B cell (primary cell): ENCODE measurements around the gene MRPL36. TPM values are rescaled to one million over a fixed set of nuclear protein-coding genes. Genes with fewer than 3 reads are reported as not detected.

ENCODE experiments used
- ATAC-seq: fragments of 200-7000 bp; cut with Tn5 transposase; one replicate; pipeline ENCODE4 v1.10.0; 2021; ENCODE audit warnings: low read depth, mild to moderate bottlenecking, moderate number of reproducible peaks, moderate library complexity
- CTCF ChIA-PET: fragments of 350-600 bp; sonication (Branson Sonifier 250); formaldehyde crosslinking; loops from one replicate; lab custom pipeline; 2021; ENCODE audit warnings: antibody characterized with exemption, inconsistent platforms; lab: Charles Lee
- POLR2A ChIA-PET: fragments of 350-600 bp; sonication (Branson Sonifier 250); formaldehyde crosslinking; loops from one replicate; lab custom pipeline; 2021; ENCODE audit warnings: antibody characterized with exemption; lab: Charles Lee
- DNase-seq: peaks from one replicate; pipeline ENCODE4 v3.0.0; 2013
- H2AFZ ChIP-seq: 2 replicates; pipeline ENCODE4 v1.6.1; 2012; ENCODE audit warnings: mild to moderate bottlenecking, low read depth, low read length; ENCODE audit not compliant: insufficient read depth, poor library complexity, severe bottlenecking
- H3K27ac ChIP-seq, 2 donors: 1 replicate in 1 of 2; 2 replicates in 1 of 2; pipeline ENCODE4 v1.5.1; 2012 to 2013; ENCODE audit warnings: low read length in 2 of 2, mild to moderate bottlenecking in 2 of 2, moderate library complexity in 1 of 2
- H3K27me3 ChIP-seq, 4 experiments: fragments of 200-600 bp in 1 of 4; sonication (generic) in 1 of 4; replicated peaks in 1 of 4; 1 replicate in 2 of 4; 2 replicates in 2 of 4; pipeline versions ENCODE4 v1.6.1 to v1.7.0; 2013 to 2016; ENCODE audit warnings: low read length in 3 of 4, mild to moderate bottlenecking in 2 of 4, mixed read lengths in 1 of 4, moderate library complexity in 1 of 4; ENCODE audit not compliant: insufficient read depth in 4 of 4, control insufficient read depth in 3 of 4; ENCODE audit errors: control extremely low read depth in 1 of 4
- H3K36me3 ChIP-seq, 2 experiments: replicated peaks in 1 of 2; 1 replicate in 1 of 2; 2 replicates in 1 of 2; pipeline versions ENCODE4 v1.6.1 to v1.7.1; 2013; ENCODE audit warnings: low read length in 1 of 2; ENCODE audit not compliant: insufficient read depth in 2 of 2, control insufficient read depth in 1 of 2; ENCODE audit errors: control extremely low read depth in 1 of 2, extremely low read depth in 1 of 2
- H3K4me1 ChIP-seq, 2 donors: fragments of 200-600 bp in 1 of 2; sonication (generic) in 1 of 2; 1 replicate in 1 of 2; 2 replicates in 1 of 2; pipeline versions ENCODE4 v1.5.1 to v1.6.1; 2013 to 2017; ENCODE audit warnings: low read length in 2 of 2; ENCODE audit not compliant: control insufficient read depth in 2 of 2, insufficient read depth in 2 of 2
- H3K4me2 ChIP-seq: replicated peaks from 2 replicates; pipeline ENCODE3; 2012; ENCODE audit warnings: mild to moderate bottlenecking, low read depth, low read length; ENCODE audit not compliant: poor library complexity, severe bottlenecking
- H3K4me3 ChIP-seq, 5 experiments: fragments of 200-600 bp in 1 of 5; sonication (generic) in 1 of 5; 1 replicate in 3 of 5; 2 replicates in 2 of 5; pipeline versions ENCODE4 v1.5.1 to v1.7.0; 2011 to 2016; ENCODE audit warnings: low read length in 4 of 5, mild to moderate bottlenecking in 4 of 5, low read depth in 2 of 5, control low read depth in 1 of 5, moderate library complexity in 1 of 5; ENCODE audit not compliant: insufficient read depth in 1 of 5; ENCODE audit errors: control extremely low read depth in 1 of 5, extremely low read depth in 1 of 5
- H3K79me2 ChIP-seq: fragments of 200-600 bp; sonication (generic); one replicate; pipeline ENCODE4 v1.6.0; 2016; ENCODE audit warnings: low read length; ENCODE audit not compliant: control insufficient read depth, insufficient read depth
- H3K9ac ChIP-seq: fragments of 200-600 bp; sonication (generic); 2 replicates; pipeline ENCODE4 v1.6.1; 2017; ENCODE audit warnings: mild to moderate bottlenecking, low read length, moderate library complexity
- H3K9me3 ChIP-seq, 3 donors: one replicate each; pipeline versions ENCODE4 v1.6.1 to v1.7.1; 2013; ENCODE audit warnings: low read length in 2 of 3; ENCODE audit not compliant: control insufficient read depth in 2 of 3, insufficient read depth in 1 of 3; ENCODE audit errors: control extremely low read depth in 1 of 3
- H4K20me1 ChIP-seq: 2 replicates; pipeline ENCODE4 v1.6.0; 2012; ENCODE audit warnings: mild to moderate bottlenecking, low read length; ENCODE audit not compliant: insufficient read depth, control insufficient read depth, poor library complexity, severe bottlenecking
- H3K27ac Mint-ChIP-seq: one replicate; pipeline ENCODE4 v1.8.0; 2021; ENCODE audit warnings: mixed read lengths
- H3K27me3 Mint-ChIP-seq: one replicate; pipeline ENCODE4 v1.8.0; 2021; ENCODE audit warnings: mixed read lengths
- H3K4me1 Mint-ChIP-seq: one replicate; pipeline ENCODE4 v1.8.0; 2021; ENCODE audit warnings: mixed read lengths
- H3K4me3 Mint-ChIP-seq: one replicate; pipeline ENCODE4 v1.8.0; 2021; ENCODE audit warnings: mixed read lengths
- H3K9me3 Mint-ChIP-seq: one replicate; pipeline ENCODE4 v1.8.0; 2022; ENCODE audit warnings: mixed read lengths; ENCODE audit not compliant: insufficient read depth
- EZH2 ChIP-seq: IDR thresholded peaks from 2 replicates; pipeline ENCODE4 v1.6.1; 2012; ENCODE audit warnings: borderline replicate concordance, low read depth, mild to moderate bottlenecking, moderate library complexity, low read length; ENCODE audit not compliant: insufficient read depth, poor library complexity, severe bottlenecking
- WGBS: methylation state at CpG from one replicate; pipeline ENCODE4 v1.1.5; 2013; ENCODE audit warnings: missing lambda C conversion rate; ENCODE audit not compliant: insufficient coverage; 5-methylcytosine and 5-hydroxymethylcytosine counted together
- intact Hi-C: fragments of 100-400 bp; cut with micrococcal nuclease; formaldehyde crosslinking; loops from one replicate; pipeline ENCODE4 v1.10.0; 2022
- polyA plus RNA-seq: library from polyadenylated mRNA; depleted of rRNA; stranded (reverse); fragments of >200 nt; gene quantifications from 2 replicates; pipeline ENCODE4 v1.2.3, GENCODE V29; 2012
- total RNA-seq, 2 donors: library from RNA; stranded (reverse); fragments of 120-200 nt in 1 of 2; gene quantifications; 1 replicate in 1 of 2; 2 replicates in 1 of 2; pipeline versions ENCODE4 v1.2.3 to v1.2.4, GENCODE V29; 2013 to 2022
- TF ChIP-seq, protein P1 (sequence below): fragments of 200-600 bp; IDR thresholded peaks from one replicate; pipeline ENCODE4 v1.8.0; 2022; ENCODE audit warnings: antibody characterized with exemption, mild to moderate bottlenecking

Gene MRPL36
- total and polyA plus RNA-seq, 2 donors (not counting 1 experiment from before 2014, with no cell fraction given): 12.5 to 25.0 TPM

DNA sequence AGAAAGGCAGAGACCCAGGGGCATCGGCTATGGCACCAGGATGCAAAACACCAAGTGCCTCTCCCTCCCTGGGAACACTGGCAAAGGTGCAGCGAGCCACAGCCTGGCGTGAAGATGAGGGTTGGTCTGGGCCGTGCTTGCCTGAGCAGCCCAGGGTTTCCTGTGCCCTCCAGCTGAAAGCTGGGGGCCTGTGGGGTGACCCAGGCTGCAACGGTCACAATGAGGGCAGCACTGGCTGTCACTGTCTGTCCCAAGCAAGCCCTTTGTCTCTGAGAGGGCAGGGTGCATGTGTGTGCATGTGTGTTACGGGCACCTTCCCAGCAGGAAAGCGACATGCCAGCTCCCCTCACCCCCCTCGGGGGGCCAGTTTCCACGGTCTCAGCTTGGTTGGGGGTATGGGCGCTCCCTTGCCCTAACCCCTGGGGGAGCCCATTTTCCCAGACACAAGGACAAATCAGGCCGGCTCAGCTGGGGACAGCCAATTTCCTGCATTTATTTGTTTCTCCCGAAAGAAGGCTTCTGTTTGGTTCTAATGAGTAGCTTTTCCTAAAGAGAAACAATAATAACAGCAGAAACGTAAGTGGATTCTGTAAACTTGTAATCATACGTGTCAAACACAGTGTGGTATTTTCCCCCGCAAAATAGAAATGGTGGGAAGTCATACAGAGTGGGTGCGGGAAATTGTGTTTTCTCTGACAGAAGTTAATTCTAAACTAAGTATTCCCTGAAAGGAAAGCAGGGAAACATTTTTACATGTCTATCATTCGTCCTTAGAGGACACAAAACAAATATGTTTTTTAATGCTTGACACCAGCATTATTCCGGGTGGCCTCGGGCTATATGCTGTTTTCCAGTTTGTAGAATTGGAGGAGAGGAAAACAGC lies 21.3 kb downstream of the MRPL36 start:
- no peak overlapping the region for H3K4me3 ChIP-seq
- H4K20me1 ChIP-seq: no peaks in the 10 kb centered on the region
- H3K9me3 Mint-ChIP-seq: no peaks in the 10 kb centered on the region
- peaks cover 0 to 2% (median 0%) of the 10 kb centered on the region in 4 experiments for H3K27me3 ChIP-seq
- H3K9me3 ChIP-seq: peaks cover 0 to 3% (median 0%) of the 10 kb centered on the region in 3 donors
- H3K4me2 ChIP-seq: no peak overlapping the region
- H3K27me3 Mint-ChIP-seq: peaks cover 18% of the 10 kb centered on the region
- no peak overlapping the region for H3K27ac ChIP-seq
- no peak overlapping the region for H2AFZ ChIP-seq
- no peaks in the 10 kb centered on the region for H3K79me2 ChIP-seq
- H3K36me3 ChIP-seq: no peaks in the 10 kb centered on the region
- H3K4me3 Mint-ChIP-seq: no peak overlapping the region
- H3K4me1 Mint-ChIP-seq: peaks cover 12% of the 10 kb centered on the region
- H3K4me1 ChIP-seq: peaks cover 10 to 15% of the 10 kb centered on the region in 2 donors
- ChIA-PET CTCF (no interaction called here), POLR2A (no interaction called here)
- no peak for DNase-seq
- no peak overlapping the region for H3K9ac ChIP-seq
- WGBS: 67% methylated on average over 10 of the region's 19 CpGs
- ATAC-seq: no peak
- intact Hi-C loops: no loop called here
- H3K27ac Mint-ChIP-seq: no peak overlapping the region
- no peak for TF ChIP-seq EZH2
- TF ChIP-seq, protein P1, sequence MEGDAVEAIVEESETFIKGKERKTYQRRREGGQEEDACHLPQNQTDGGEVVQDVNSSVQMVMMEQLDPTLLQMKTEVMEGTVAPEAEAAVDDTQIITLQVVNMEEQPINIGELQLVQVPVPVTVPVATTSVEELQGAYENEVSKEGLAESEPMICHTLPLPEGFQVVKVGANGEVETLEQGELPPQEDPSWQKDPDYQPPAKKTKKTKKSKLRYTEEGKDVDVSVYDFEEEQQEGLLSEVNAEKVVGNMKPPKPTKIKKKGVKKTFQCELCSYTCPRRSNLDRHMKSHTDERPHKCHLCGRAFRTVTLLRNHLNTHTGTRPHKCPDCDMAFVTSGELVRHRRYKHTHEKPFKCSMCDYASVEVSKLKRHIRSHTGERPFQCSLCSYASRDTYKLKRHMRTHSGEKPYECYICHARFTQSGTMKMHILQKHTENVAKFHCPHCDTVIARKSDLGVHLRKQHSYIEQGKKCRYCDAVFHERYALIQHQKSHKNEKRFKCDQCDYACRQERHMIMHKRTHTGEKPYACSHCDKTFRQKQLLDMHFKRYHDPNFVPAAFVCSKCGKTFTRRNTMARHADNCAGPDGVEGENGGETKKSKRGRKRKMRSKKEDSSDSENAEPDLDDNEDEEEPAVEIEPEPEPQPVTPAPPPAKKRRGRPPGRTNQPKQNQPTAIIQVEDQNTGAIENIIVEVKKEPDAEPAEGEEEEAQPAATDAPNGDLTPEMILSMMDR: no peak
